ENCODE data around the gene MC1R.

GRCh38 chr16:89949121-89949742 lies 30.6 kb downstream of the MC1R start:
- TF ChIP-seq, protein P1, sequence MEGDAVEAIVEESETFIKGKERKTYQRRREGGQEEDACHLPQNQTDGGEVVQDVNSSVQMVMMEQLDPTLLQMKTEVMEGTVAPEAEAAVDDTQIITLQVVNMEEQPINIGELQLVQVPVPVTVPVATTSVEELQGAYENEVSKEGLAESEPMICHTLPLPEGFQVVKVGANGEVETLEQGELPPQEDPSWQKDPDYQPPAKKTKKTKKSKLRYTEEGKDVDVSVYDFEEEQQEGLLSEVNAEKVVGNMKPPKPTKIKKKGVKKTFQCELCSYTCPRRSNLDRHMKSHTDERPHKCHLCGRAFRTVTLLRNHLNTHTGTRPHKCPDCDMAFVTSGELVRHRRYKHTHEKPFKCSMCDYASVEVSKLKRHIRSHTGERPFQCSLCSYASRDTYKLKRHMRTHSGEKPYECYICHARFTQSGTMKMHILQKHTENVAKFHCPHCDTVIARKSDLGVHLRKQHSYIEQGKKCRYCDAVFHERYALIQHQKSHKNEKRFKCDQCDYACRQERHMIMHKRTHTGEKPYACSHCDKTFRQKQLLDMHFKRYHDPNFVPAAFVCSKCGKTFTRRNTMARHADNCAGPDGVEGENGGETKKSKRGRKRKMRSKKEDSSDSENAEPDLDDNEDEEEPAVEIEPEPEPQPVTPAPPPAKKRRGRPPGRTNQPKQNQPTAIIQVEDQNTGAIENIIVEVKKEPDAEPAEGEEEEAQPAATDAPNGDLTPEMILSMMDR (IDR thresholded peaks at IDR 0.05; ENCODE audit: low read depth, low read length): no peak
- no peak for TF ChIP-seq EZH2phosphoT487 (IDR thresholded peaks at IDR 0.05; ENCODE audit: low read depth)
